Measurements from ENCODE around the gene ZNF177.

The ZNF177 gene

GRCh38 chr19:9430444-9430843 is 67.6 kb downstream of the ZNF177 start:
- no peak for DNase-seq (ENCODE audit: low spot score)

DNA sequence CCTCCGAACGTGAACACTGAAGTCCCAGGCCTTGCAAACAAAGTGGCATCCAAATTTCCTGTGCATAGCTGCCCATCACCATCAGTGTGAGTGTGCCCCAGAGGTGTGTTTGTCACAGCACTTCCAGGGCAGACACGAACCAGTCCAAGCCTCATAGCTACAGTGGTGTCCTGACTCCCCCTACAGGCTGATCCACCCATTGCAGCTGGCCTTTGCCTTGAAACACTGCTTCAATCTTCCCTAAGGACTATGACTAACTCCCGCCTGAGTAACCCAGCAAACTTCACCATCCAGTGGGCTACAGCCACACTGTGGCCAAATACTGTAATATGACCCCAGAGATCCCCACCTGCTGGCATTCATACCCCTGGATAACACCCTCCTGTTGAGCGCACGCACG is 68.7 kb downstream of the ZNF177 start:
- DNase-seq (ENCODE audit: low spot score), result no peak
